GM12892 (cell line): ENCODE results near the gene ABCB8.

Experiments used
- DNase-seq: peaks from one replicate; pipeline ENCODE4 v3.0.0; 2011; ENCODE audit not compliant: insufficient read length
- FAIRE-seq: peaks from 2 replicates; lab custom pipeline; 2011; peaks lifted over from hg19 to GRCh38; lab: Jason Lieb, UNC
- POLR2A ChIP-seq: IDR thresholded peaks from 2 replicates; pipeline ENCODE4 v1.6.1; 2011; ENCODE audit warnings: low read depth, low read length, control low read depth
- POLR2AphosphoS5 ChIP-seq: IDR thresholded peaks from 2 replicates; pipeline ENCODE4 v1.6.1; 2011; ENCODE audit warnings: low read depth, low read length, control low read depth
- TAF1 ChIP-seq: IDR thresholded peaks from 2 replicates; pipeline ENCODE4 v1.6.1; 2011; ENCODE audit warnings: low read depth, mild to moderate bottlenecking, control low read depth, low read length, borderline replicate concordance

Gene ABCB8

GRCh38 chr7:150999001-150999400, 29.2 kb upstream of the ABCB8 start:
- DNase-seq, result no peak
- no peak for TF ChIP-seq POLR2AphosphoS5
- no peak for FAIRE-seq

GRCh38 chr7:150999497-151000230, 28.6 kb upstream of the ABCB8 start:
- TF ChIP-seq POLR2A (no peak), TAF1 (no peak), POLR2AphosphoS5 (no peak)
- FAIRE-seq, result no peak
- DNase-seq, result no peak

GRCh38 chr7:151000897-151001495, 27.3 kb upstream of the ABCB8 start:
- no peak for FAIRE-seq
- no peak for DNase-seq

GRCh38 chr7:151001546-151001945, 26.7 kb upstream of the ABCB8 start:
- DNase-seq (no peak), FAIRE-seq (no peak)
- TF ChIP-seq POLR2A (no peak), POLR2AphosphoS5 (no peak), TAF1 (no peak)

More at GRCh38 chr7:151000897-151001495, 27.3 kb upstream of the ABCB8 start:
- TF ChIP-seq POLR2AphosphoS5, result no peak
- TF ChIP-seq POLR2A, result no peak
- no peak for TF ChIP-seq TAF1

- no peak for DNase-seq
- TF ChIP-seq TAF1, result no peak
- no peak for TF ChIP-seq POLR2AphosphoS5
- no peak for TF ChIP-seq POLR2A
- FAIRE-seq, result no peak
Measured at GRCh38 chr7:151003572-151003971, 24.7 kb upstream of the ABCB8 start.

- DNase-seq, result no peak
- TF ChIP-seq POLR2A (no peak), TAF1 (no peak), POLR2AphosphoS5 (no peak)
- FAIRE-seq, result no peak
Measured at GRCh38 chr7:151005566-151005965, 22.7 kb upstream of the ABCB8 start.

- FAIRE-seq, result no peak
- no peak for TF ChIP-seq POLR2AphosphoS5
- no peak for TF ChIP-seq POLR2A
- no peak for TF ChIP-seq TAF1
Measured at GRCh38 chr7:151006590-151007300, 21.5 kb upstream of the ABCB8 start.

GRCh38 chr7:151007469-151007898, 20.8 kb upstream of the ABCB8 start:
- TF ChIP-seq POLR2AphosphoS5 (no peak), TAF1 (no peak), POLR2A (no peak)
- no peak for DNase-seq
- FAIRE-seq, result no peak

More at GRCh38 chr7:151006590-151007300, 21.5 kb upstream of the ABCB8 start:
- no peak for DNase-seq

GRCh38 chr7:151008143-151008510, 20.1 kb upstream of the ABCB8 start:
- no peak for TF ChIP-seq POLR2AphosphoS5
- no peak for TF ChIP-seq TAF1
- no peak for TF ChIP-seq POLR2A
- FAIRE-seq (no peak), DNase-seq (no peak)

- TF ChIP-seq POLR2A, result no peak
- no peak for TF ChIP-seq TAF1
- FAIRE-seq, result no peak
- peak; percentile 88 for DNase-seq
Measured at GRCh38 chr7:151008511-151009323, 19.5 kb upstream of the ABCB8 start.

- DNase-seq (no peak), FAIRE-seq (no peak)
- TF ChIP-seq POLR2A (no peak), POLR2AphosphoS5 (no peak), TAF1 (no peak)
Measured at GRCh38 chr7:151009327-151010036, 18.8 kb upstream of the ABCB8 start.
